SK-N-SH treated with all-trans-retinoic acid at 6 μM for 48 hours (cell line): Measurements from ENCODE around the gene TNKS1BP1.

Experiments
- ATAC-seq: fragments of 200-7000 bp; cut with Tn5 transposase; 3 replicates; pipeline ENCODE4 v1.9.1; 2020; ENCODE audit warnings: mild to moderate bottlenecking, moderate library complexity
- ARNTL ChIP-seq: fragments of 450-650 bp; formaldehyde crosslinking; IDR thresholded peaks from 2 replicates; pipeline ENCODE4 v1.5.0; 2020; ENCODE audit warnings: low read depth, mild to moderate bottlenecking, moderate library complexity, borderline replicate concordance
- BACH2 ChIP-seq: fragments of 250-450 bp; sonication (Bioruptor Pico); IDR thresholded peaks from 2 replicates; pipeline ENCODE4 v1.9.0; 2021; ENCODE audit warnings: mild to moderate bottlenecking, borderline replicate concordance
- CREB5 ChIP-seq: fragments of 250-450 bp; sonication (Bioruptor Pico); IDR thresholded peaks from 2 replicates; pipeline ENCODE4 v1.5.1; 2020; ENCODE audit warnings: low read depth, mild to moderate bottlenecking, moderate library complexity
- CSDC2 ChIP-seq: fragments of 250-450 bp; sonication (Bioruptor Pico); IDR thresholded peaks from 2 replicates; pipeline ENCODE4 v1.5.0; 2020; ENCODE audit warnings: mild to moderate bottlenecking, moderate library complexity
- CSRNP3 ChIP-seq: fragments of 250-450 bp; sonication (Bioruptor Pico); IDR thresholded peaks from 2 replicates; pipeline ENCODE4 v1.5.1; 2021; ENCODE audit warnings: mild to moderate bottlenecking, moderate library complexity
- ESRRG ChIP-seq: fragments of 250-450 bp; sonication (Bioruptor Pico); IDR thresholded peaks from 2 replicates; pipeline ENCODE4 v1.6.1; 2021; ENCODE audit warnings: mild to moderate bottlenecking
- GLIS3 ChIP-seq: fragments of 250-450 bp; sonication (Bioruptor Pico); IDR thresholded peaks from 2 replicates; pipeline ENCODE4 v1.5.0; 2020; ENCODE audit warnings: mild to moderate bottlenecking, moderate library complexity
- ISL1 ChIP-seq: fragments of 250-450 bp; sonication (Bioruptor Pico); IDR thresholded peaks from 2 replicates; pipeline ENCODE4 v2.1.2; 2022; ENCODE audit warnings: mild to moderate bottlenecking, moderate library complexity
- OSR1 ChIP-seq: fragments of 250-450 bp; sonication (Bioruptor Pico); IDR thresholded peaks from 2 replicates; pipeline ENCODE4 v1.8.0; 2022; ENCODE audit warnings: moderate library complexity, mild to moderate bottlenecking, inconsistent platforms
- PATZ1 ChIP-seq: fragments of 250-450 bp; sonication (Bioruptor Pico); IDR thresholded peaks from 2 replicates; pipeline ENCODE4 v1.8.0; 2020; ENCODE audit warnings: mild to moderate bottlenecking, moderate library complexity, borderline replicate concordance
- PPARA ChIP-seq: fragments of 250-450 bp; sonication (Bioruptor Pico); IDR thresholded peaks from 2 replicates; pipeline ENCODE4 v1.5.0; 2020; ENCODE audit warnings: mild to moderate bottlenecking, borderline replicate concordance
- RARB ChIP-seq: fragments of 250-450 bp; sonication (Bioruptor Pico); IDR thresholded peaks from 2 replicates; pipeline ENCODE4 v1.8.0; 2021; ENCODE audit warnings: mild to moderate bottlenecking, moderate library complexity
- SNAI2 ChIP-seq: fragments of 250-450 bp; sonication (Bioruptor Pico); IDR thresholded peaks from 2 replicates; pipeline ENCODE4 v1.5.0; 2020; ENCODE audit warnings: mild to moderate bottlenecking, moderate library complexity
- TCF4 ChIP-seq: fragments of 250-450 bp; sonication (Bioruptor Pico); IDR thresholded peaks from 2 replicates; pipeline ENCODE4 v1.8.0; 2021; ENCODE audit warnings: mild to moderate bottlenecking, moderate library complexity, borderline replicate concordance
- TOX ChIP-seq: fragments of 250-450 bp; sonication (Bioruptor Pico); IDR thresholded peaks from 2 replicates; pipeline ENCODE4 v1.8.0; 2021; ENCODE audit warnings: mild to moderate bottlenecking, moderate library complexity, borderline replicate concordance
- ZFP3 ChIP-seq: fragments of 250-450 bp; sonication (Bioruptor Pico); IDR thresholded peaks from 2 replicates; pipeline ENCODE4 v1.5.0; 2020; ENCODE audit warnings: mild to moderate bottlenecking, moderate library complexity
- ZFP30 ChIP-seq: fragments of 450-650 bp; formaldehyde crosslinking; IDR thresholded peaks from 2 replicates; pipeline ENCODE4 v1.5.0; 2022; ENCODE audit warnings: mild to moderate bottlenecking, moderate library complexity
- ZNF565 ChIP-seq: fragments of 450-650 bp; formaldehyde crosslinking; conservative IDR thresholded peaks from 2 replicates; pipeline ENCODE4 v1.5.0; 2020; ENCODE audit warnings: low read depth, mild to moderate bottlenecking, moderate library complexity
- ZNF70 ChIP-seq: fragments of 450-650 bp; formaldehyde crosslinking; IDR thresholded peaks from 2 replicates; pipeline ENCODE4 v1.5.0; 2020; ENCODE audit warnings: mild to moderate bottlenecking, moderate library complexity
- TF ChIP-seq, protein P1 (sequence below): fragments of 250-450 bp; sonication (Bioruptor Pico); IDR thresholded peaks from 2 replicates; pipeline ENCODE4 v1.5.0; 2020; ENCODE audit warnings: mild to moderate bottlenecking, moderate library complexity
- TF ChIP-seq, protein P2 (sequence below): fragments of 250-450 bp; sonication (Bioruptor Pico); IDR thresholded peaks from 2 replicates; pipeline ENCODE4 v1.8.0; 2021; ENCODE audit warnings: low read depth, mild to moderate bottlenecking, moderate library complexity, borderline replicate concordance

The TNKS1BP1 gene

DNA sequence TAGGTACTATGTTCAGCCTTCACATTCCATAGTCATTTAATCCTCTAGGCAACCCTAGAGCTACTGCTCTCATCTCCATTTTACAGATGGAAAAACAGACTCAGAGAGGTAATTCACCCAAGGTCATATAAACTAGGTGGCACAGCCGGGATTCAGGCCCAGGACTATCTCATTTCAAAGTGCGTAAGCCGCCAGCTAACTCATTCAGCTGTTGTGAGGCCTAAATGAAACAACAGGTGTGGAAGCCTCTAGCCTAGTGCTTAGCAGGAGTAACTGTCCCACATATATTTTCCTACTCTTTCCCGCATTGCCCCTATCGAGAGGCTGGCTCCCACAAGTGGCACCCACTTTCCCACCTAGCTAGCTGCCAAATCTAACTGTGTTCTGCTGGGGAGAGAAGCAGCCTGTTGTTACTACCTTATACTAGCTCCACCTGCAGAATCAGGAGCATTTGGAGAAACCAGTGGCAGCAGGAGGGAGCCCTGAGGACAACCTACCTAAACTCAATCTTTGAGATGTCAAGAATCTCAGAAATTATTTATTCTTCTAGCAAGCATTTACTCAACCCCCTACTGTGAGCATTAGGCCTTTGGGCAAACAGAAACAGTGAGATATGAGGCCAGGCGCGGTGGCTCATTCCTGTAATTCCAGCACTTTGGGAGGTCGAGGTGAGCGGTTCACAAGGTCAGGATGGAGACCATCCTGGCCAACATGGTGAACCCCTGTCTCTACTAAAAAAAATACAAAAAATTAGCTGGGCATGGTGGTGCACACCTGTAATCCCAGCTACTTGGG is 35.3 kb upstream of the TNKS1BP1 start:
- ATAC-seq, result no peak
- TF ChIP-seq CSRNP3 (CRISPR knock-in tag) (no peak), ESRRG (CRISPR knock-in tag) (no peak), ZNF565 (CRISPR knock-in tag) (no peak), OSR1 (CRISPR knock-in tag) (no peak), ISL1 (CRISPR knock-in tag) (no peak), PATZ1 (no peak), ZNF70 (no peak), CREB5 (CRISPR knock-in tag) (no peak), BACH2 (no peak), RARB (CRISPR knock-in tag) (no peak), ZFP3 (CRISPR knock-in tag) (no peak), TOX (CRISPR knock-in tag) (no peak), ZFP30 (no peak), SNAI2 (CRISPR knock-in tag) (no peak), ARNTL (CRISPR knock-in tag) (no peak), GLIS3 (no peak)
- TF ChIP-seq, protein P1, sequence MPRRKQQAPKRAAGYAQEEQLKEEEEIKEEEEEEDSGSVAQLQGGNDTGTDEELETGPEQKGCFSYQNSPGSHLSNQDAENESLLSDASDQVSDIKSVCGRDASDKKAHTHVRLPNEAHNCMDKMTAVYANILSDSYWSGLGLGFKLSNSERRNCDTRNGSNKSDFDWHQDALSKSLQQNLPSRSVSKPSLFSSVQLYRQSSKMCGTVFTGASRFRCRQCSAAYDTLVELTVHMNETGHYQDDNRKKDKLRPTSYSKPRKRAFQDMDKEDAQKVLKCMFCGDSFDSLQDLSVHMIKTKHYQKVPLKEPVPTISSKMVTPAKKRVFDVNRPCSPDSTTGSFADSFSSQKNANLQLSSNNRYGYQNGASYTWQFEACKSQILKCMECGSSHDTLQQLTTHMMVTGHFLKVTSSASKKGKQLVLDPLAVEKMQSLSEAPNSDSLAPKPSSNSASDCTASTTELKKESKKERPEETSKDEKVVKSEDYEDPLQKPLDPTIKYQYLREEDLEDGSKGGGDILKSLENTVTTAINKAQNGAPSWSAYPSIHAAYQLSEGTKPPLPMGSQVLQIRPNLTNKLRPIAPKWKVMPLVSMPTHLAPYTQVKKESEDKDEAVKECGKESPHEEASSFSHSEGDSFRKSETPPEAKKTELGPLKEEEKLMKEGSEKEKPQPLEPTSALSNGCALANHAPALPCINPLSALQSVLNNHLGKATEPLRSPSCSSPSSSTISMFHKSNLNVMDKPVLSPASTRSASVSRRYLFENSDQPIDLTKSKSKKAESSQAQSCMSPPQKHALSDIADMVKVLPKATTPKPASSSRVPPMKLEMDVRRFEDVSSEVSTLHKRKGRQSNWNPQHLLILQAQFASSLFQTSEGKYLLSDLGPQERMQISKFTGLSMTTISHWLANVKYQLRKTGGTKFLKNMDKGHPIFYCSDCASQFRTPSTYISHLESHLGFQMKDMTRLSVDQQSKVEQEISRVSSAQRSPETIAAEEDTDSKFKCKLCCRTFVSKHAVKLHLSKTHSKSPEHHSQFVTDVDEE (CRISPR knock-in tag), result no peak
- TF ChIP-seq, protein P2, sequence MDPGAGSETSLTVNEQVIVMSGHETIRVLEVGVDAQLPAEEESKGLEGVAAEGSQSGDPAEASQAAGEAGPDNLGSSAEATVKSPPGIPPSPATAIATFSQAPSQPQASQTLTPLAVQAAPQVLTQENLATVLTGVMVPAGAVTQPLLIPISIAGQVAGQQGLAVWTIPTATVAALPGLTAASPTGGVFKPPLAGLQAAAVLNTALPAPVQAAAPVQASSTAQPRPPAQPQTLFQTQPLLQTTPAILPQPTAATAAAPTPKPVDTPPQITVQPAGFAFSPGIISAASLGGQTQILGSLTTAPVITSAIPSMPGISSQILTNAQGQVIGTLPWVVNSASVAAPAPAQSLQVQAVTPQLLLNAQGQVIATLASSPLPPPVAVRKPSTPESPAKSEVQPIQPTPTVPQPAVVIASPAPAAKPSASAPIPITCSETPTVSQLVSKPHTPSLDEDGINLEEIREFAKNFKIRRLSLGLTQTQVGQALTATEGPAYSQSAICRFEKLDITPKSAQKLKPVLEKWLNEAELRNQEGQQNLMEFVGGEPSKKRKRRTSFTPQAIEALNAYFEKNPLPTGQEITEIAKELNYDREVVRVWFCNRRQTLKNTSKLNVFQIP (CRISPR knock-in tag), result no peak

- no peak for ATAC-seq
- TF ChIP-seq SNAI2 (CRISPR knock-in tag) (no peak), CSDC2 (CRISPR knock-in tag) (no peak), ZFP3 (CRISPR knock-in tag) (no peak), PATZ1 (no peak), ISL1 (CRISPR knock-in tag) (no peak), TOX (CRISPR knock-in tag) (no peak), ZFP30 (no peak), PPARA (CRISPR knock-in tag) (no peak), ZNF565 (CRISPR knock-in tag) (no peak), RARB (CRISPR knock-in tag) (no peak), TCF4 (CRISPR knock-in tag) (no peak), ARNTL (CRISPR knock-in tag) (no peak), GLIS3 (no peak)
- TF ChIP-seq, protein P1 (CRISPR knock-in tag), result no peak
- TF ChIP-seq, protein P2 (CRISPR knock-in tag), result no peak
These were observed 34.6 kb upstream of the TNKS1BP1 start for GRCh38 chr11:57359396-57359795.
